Panc1 (cell line): ENCODE data around the gene CLEC18B. TPM values are rescaled to one million over a fixed set of nuclear protein-coding genes. Genes with fewer than 3 reads are reported as not detected.
"Not testable (repeated sequence)": the region's sequence is repeated elsewhere in the genome, so short reads cannot be mapped to it uniquely, and the experiment has no call there.

Experiments
- ATAC-seq: fragments of 200-7000 bp; cut with Tn5 transposase; 2 replicates; pipeline ENCODE4 v1.9.1; 2020; ENCODE audit warnings: mild to moderate bottlenecking, moderate library complexity
- BruUV-seq: library from RNA; stranded (reverse); fragments of 400-500 nt; replicated peaks from 2 replicates; lab custom pipeline; 2021; lab: Mats Ljungman, UMichigan
- CTCF ChIA-PET: fragments of 300-600 bp; sonication (Branson Sonifier 250); formaldehyde crosslinking; loops from one replicate; lab custom pipeline; 2022; ENCODE audit warnings: antibody characterized with exemption; lab: Charles Lee
- POLR2A ChIA-PET: fragments of 300-600 bp; sonication (Branson Sonifier 250); formaldehyde crosslinking; loops from one replicate; lab custom pipeline; 2022; ENCODE audit warnings: antibody characterized with exemption; lab: Charles Lee
- DNase-seq: peaks from one replicate; pipeline ENCODE4 v3.0.0-alpha.2; 2010; ENCODE audit warnings: low read depth, low spot score
- H3K27ac ChIP-seq: 2 replicates; pipeline ENCODE4 v1.5.1; 2011; ENCODE audit warnings: mild to moderate bottlenecking, low read length, inconsistent platforms
- H3K27me3 ChIP-seq: fragments of 200-500 bp; sonication (Bioruptor generic); 2 replicates; pipeline ENCODE4 v1.6.0; 2014; ENCODE audit warnings: low read length, inconsistent platforms; ENCODE audit not compliant: control insufficient read depth, insufficient read depth
- H3K36me3 ChIP-seq: fragments of 200-500 bp; sonication (Bioruptor generic); 2 replicates; pipeline ENCODE4 v1.5.1; 2014; ENCODE audit warnings: inconsistent platforms, mild to moderate bottlenecking, low read length, moderate library complexity; ENCODE audit not compliant: control insufficient read depth, insufficient read depth
- H3K4me1 ChIP-seq: 2 replicates; pipeline ENCODE4 v1.5.1; 2011; ENCODE audit warnings: inconsistent platforms, mild to moderate bottlenecking, low read length, moderate library complexity; ENCODE audit not compliant: control insufficient read depth, insufficient read depth
- H3K4me3 ChIP-seq, 2 experiments: 2 replicates each; pipeline ENCODE4 v1.5.1; 2011 to 2012; ENCODE audit warnings: low read depth in 2 of 2, low read length in 2 of 2, mild to moderate bottlenecking in 2 of 2, inconsistent platforms in 1 of 2, moderate library complexity in 1 of 2
- H3K9me3 ChIP-seq: fragments of 200-500 bp; sonication (Bioruptor generic); 2 replicates; pipeline ENCODE4 v1.5.1; 2014; ENCODE audit warnings: low read depth, mild to moderate bottlenecking, inconsistent platforms, low read length, moderate library complexity; ENCODE audit not compliant: control insufficient read depth, insufficient read depth
- CTCF ChIP-seq: fragments of 450-650 bp; IDR thresholded peaks from 2 replicates; pipeline ENCODE4 v1.5.1; 2017; ENCODE audit warnings: mild to moderate bottlenecking
- POLR2AphosphoS5 ChIP-seq: IDR thresholded peaks from 2 replicates; pipeline ENCODE4 v1.6.1; 2012; ENCODE audit warnings: mild to moderate bottlenecking, low read depth, low read length, moderate library complexity
- REST ChIP-seq, 2 experiments: IDR thresholded peaks; 2 replicates each; pipeline ENCODE4 v1.6.1; 2011 to 2012; ENCODE audit warnings: low read depth in 2 of 2, control low read depth in 1 of 2, low read length in 1 of 2, mild to moderate bottlenecking in 1 of 2, moderate library complexity in 1 of 2; ENCODE audit not compliant: insufficient read depth in 1 of 2
- SIN3A ChIP-seq: IDR thresholded peaks from 2 replicates; pipeline ENCODE4 v1.6.1; 2012; ENCODE audit warnings: low read depth, mild to moderate bottlenecking, low read length, moderate library complexity, borderline replicate concordance; ENCODE audit not compliant: insufficient read depth
- TCF7L2 ChIP-seq: IDR thresholded peaks from 2 replicates; pipeline ENCODE4 v1.6.1; 2011; ENCODE audit warnings: mild to moderate bottlenecking, low read depth, low read length, inconsistent platforms
- in situ Hi-C: cut with HindIII; loops from 2 replicates; pipeline ENCODE4 v1.10.0; 2016; ENCODE audit warnings: low sequenced_read_pairs, low pct_unique_long_range_greater_than_20kb
- intact Hi-C: fragments of 100-400 bp; cut with micrococcal nuclease; formaldehyde crosslinking; loops from one replicate; pipeline ENCODE4 v1.10.0; 2022; ENCODE audit not compliant: unreplicated experiment
- total RNA-seq: library from RNA; stranded (reverse); gene quantifications from one replicate; pipeline ENCODE4 v1.2.1, GENCODE V29; 2021; ENCODE audit not compliant: unreplicated experiment

Gene CLEC18B
- total RNA-seq, 1 experiment from 2014 or later, result not detected

- Histone ChIP-seq H3K27ac (no peak overlapping the region), H3K36me3 (no peaks in the 10 kb centered on the region), H3K27me3 (no peaks in the 10 kb centered on the region), H3K9me3 (no peaks in the 10 kb centered on the region), H3K4me3 (no peak overlapping the region), H3K4me1 (no peaks in the 10 kb centered on the region)
- ATAC-seq (no peak), DNase-seq (no peak)
- TF ChIP-seq TCF7L2, result no peak
- TF ChIP-seq CTCF, result no peak
- TF ChIP-seq SIN3A, result no peak
- TF ChIP-seq REST (IDR thresholded peaks at IDR 0.05; ENCODE audit: insufficient read depth in 1 of 2, low read depth in 2 of 2, low read length in 1 of 2), result no peak
- no peak for TF ChIP-seq POLR2AphosphoS5
- intact Hi-C loops, result no loop called here
- in situ Hi-C loops, result no loop called here
- ChIA-PET POLR2A (no interaction called here), CTCF (no interaction called here)
- BruUV-seq, result no TSS peak
Measured at GRCh38 chr16:74447578-74447977, 26.3 kb upstream of the CLEC18B start.

GRCh38 chr16:74446866-74447265, 25.6 kb upstream of the CLEC18B start:
- POLR2A ChIA-PET, result no interaction called here
- intact Hi-C loops (no loop called here), in situ Hi-C loops (no loop called here)
- BruUV-seq, result no TSS peak
- H3K4me3 ChIP-seq, result no peak overlapping the region
- TF ChIP-seq TCF7L2 (no peak), POLR2AphosphoS5 (no peak), SIN3A (no peak), REST (IDR thresholded peaks at IDR 0.05; ENCODE audit: insufficient read depth in 1 of 2, low read depth in 2 of 2, low read length in 1 of 2) (no peak), CTCF (no peak)
- no peaks in the 10 kb centered on the region for H3K9me3 ChIP-seq
- H3K27ac ChIP-seq, result no peak overlapping the region
- CTCF ChIA-PET, result no interaction called here
- DNase-seq (no peak), ATAC-seq (no peak)
- no peaks in the 10 kb centered on the region for H3K4me1 ChIP-seq
- no peaks in the 10 kb centered on the region for H3K36me3 ChIP-seq
- H3K27me3 ChIP-seq, result no peaks in the 10 kb centered on the region

- intact Hi-C loops, ATAC-seq, H3K4me1 ChIP-seq, H3K9me3 ChIP-seq, H3K27me3 ChIP-seq, POLR2A ChIA-PET, CTCF ChIA-PET, in situ Hi-C loops, BruUV-seq, H3K36me3 ChIP-seq, H3K4me3 ChIP-seq, H3K27ac ChIP-seq, DNase-seq: not testable (repeated sequence)
Measured at GRCh38 chr16:74443624-74444346, 22.5 kb upstream of the CLEC18B start.
